GM19467 (cell line): ENCODE results near the gene KCNT1.

Source experiments
- ATAC-seq: cut with Tn5 transposase; IDR thresholded peaks from one replicate; pipeline ENCODE4 v1.9.1; 2021; ENCODE audit warnings: mild to moderate bottlenecking, moderate library complexity; ENCODE audit not compliant: unreplicated experiment

Gene KCNT1

GRCh38 chr9:135744333-135745070 is 42.5 kb downstream of the KCNT1 start:
- no peak for ATAC-seq

GRCh38 chr9:135745189-135745588 is 43.2 kb downstream of the KCNT1 start:
- no peak for ATAC-seq

- ATAC-seq, result no peak
These were observed 43.8 kb downstream of the KCNT1 start for GRCh38 chr9:135745686-135746324.

GRCh38 chr9:135746565-135746964 is 44.6 kb downstream of the KCNT1 start:
- no peak for ATAC-seq

GRCh38 chr9:135747311-135747710 is 45.3 kb downstream of the KCNT1 start:
- no peak for ATAC-seq

GRCh38 chr9:135748676-135749075 is 46.7 kb downstream of the KCNT1 start:
- no peak for ATAC-seq

GRCh38 chr9:135749171-135750045 is 47.4 kb downstream of the KCNT1 start:
- ATAC-seq, result no peak

- no peak for ATAC-seq
These were observed 48.8 kb downstream of the KCNT1 start for GRCh38 chr9:135750786-135751185.

GRCh38 chr9:135751501-135751900 is 49.5 kb downstream of the KCNT1 start:
- no peak for ATAC-seq

DNA sequence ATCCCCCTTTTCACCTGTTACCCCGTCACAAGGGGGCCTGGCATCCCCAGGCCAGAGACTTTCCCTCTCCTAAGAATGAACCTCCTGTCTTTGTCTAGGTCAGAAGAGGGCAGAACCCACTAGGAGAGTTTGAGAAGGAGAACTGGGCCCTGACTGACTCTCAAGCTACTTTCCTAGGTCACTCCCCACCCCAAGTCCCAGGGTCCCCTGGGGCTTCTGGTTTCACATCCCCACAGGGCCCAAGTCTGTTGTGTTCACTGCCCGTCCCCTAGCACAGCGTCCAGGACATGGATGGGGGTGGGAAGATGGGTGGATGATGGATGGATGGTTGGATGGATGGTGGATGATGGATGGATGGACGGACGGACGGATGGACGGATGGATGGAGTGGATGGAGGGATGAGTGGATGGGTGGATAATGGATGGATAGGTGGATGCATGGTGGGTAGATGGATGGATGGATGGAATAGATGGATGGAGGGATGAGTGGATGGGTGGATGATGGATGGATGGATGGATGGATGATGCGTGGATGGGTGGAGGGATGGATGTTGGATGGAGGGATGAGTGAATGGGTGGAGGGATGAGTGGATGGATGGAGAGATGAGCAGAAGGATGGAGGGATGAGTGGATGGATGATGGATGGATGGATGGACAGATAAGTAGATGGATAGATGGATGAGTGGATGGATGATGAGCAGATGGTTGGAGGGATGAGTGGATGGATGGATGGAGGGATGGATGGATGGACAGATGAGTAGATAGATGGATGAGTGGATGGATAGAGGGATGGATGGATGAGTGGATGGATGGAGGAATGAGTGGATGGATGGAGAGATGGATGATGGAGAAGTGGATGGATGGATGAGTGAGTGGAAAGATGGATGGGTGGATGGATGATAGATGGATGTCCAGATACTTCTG is 50.6 kb downstream of the KCNT1 start:
- ATAC-seq, result no peak

- no peak for ATAC-seq
These were observed 51.6 kb downstream of the KCNT1 start for GRCh38 chr9:135753391-135754105.

DNA sequence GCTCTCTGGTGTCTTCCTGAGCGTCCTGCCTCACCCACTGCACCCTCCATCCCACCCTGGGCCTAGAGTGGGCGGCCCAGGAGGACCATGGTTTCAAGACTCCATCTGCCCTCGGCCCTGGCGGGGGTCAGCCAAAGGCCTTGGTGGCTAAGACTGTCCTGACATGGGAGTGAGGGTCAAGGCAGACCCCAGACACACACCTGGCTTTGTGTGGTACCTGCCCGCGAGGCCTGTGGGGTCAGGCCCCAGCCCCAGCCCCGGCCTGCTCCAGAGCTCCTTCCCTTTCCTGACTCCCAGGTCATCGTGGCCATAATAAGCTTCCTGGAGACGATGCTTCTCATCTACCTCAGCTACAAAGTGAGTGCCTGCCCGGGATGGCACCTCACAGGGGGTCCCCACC is 54.6 kb downstream of the KCNT1 start:
- ATAC-seq, result no peak

- ATAC-seq, result no peak
These were observed 55.4 kb downstream of the KCNT1 start for GRCh38 chr9:135757356-135757755.

DNA sequence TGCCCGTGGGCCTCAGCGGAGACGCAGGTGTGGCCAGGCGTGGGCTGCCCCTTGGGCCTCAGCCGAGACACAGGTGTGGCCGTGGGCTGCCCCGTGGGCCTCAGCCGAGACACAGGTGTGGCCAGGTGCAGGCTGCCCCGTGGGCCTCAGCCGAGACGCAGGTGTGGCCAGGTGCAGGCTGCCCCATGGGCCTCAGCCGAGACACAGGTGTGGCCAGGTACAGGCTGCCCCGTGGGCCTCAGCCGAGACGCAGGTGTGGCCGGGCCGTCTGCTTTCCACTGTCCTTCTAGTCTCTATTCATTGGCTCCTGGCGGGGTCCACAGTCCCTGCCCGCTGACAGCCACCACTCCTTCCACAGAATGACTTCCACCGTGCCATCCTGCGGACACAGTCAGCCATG is 56.1 kb downstream of the KCNT1 start:
- ATAC-seq, result no peak

DNA sequence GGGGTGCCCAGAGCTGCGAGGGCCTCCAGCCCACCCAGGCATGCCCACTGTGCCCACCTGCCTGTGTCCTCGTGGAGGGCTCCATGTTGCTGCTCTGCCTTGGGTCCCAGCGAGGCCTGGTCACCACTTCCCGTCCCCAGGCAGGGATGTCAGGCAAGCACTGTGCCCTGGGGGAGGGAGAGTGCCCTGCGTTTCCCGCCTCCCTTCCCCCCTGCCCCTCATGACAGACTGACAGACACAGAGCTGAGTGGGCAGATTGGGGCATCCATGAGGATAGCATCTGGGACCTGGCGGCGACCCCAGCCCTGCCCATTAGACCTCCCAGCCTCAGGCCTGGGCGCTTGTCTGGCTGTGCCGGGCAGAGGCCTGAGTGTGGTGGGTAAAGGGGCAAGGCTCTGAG is 56.9 kb downstream of the KCNT1 start:
- no peak for ATAC-seq

DNA sequence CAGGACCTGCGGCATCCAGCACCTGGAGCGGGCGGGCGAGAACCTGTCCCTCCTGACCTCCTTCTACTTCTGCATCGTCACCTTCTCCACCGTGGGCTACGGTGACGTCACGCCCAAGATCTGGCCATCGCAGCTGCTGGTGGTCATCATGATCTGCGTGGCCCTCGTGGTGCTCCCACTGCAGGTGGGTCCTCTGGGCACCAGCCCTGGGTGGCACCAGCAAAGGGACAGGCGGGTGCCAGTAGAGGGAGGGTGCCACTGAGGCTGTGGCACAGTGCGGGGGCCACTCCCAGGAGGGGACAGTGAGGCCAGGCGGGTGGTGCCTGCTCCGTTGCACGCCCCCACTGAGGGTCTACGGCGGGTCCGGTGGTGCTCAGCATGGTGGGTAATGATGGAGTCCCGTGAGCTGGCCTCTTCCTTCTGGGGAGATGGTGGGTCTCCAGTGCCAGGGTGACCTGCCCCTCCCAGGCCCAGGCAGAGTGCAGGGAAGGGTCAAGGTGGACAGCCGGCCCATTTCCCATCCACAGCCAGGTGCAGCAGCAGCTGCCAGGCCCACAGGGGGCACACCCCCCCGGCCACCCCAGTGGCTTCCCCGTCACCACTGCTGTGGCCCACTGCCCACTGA is 57.8 kb downstream of the KCNT1 start:
- no peak for ATAC-seq

DNA sequence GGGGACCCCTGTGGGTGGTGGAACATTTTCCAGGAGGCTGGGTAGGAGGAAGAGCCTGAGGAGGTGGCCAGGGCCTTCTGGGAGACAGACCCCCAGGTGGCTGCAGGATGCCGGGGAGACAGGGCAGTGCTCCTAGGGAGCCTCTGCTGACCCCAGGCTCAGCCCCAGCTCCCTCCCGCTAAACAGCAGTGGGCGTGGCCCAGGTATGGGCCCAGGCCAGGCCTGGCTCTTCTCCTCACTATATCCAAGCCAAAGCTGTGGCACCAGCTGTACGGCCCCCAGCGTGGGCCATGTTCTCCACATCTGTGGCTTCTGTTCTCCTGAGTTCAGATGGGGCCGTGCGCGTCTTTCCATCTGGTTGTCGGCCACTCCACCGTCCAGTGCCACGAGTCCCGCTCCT is 58.5 kb downstream of the KCNT1 start:
- no peak for ATAC-seq

DNA sequence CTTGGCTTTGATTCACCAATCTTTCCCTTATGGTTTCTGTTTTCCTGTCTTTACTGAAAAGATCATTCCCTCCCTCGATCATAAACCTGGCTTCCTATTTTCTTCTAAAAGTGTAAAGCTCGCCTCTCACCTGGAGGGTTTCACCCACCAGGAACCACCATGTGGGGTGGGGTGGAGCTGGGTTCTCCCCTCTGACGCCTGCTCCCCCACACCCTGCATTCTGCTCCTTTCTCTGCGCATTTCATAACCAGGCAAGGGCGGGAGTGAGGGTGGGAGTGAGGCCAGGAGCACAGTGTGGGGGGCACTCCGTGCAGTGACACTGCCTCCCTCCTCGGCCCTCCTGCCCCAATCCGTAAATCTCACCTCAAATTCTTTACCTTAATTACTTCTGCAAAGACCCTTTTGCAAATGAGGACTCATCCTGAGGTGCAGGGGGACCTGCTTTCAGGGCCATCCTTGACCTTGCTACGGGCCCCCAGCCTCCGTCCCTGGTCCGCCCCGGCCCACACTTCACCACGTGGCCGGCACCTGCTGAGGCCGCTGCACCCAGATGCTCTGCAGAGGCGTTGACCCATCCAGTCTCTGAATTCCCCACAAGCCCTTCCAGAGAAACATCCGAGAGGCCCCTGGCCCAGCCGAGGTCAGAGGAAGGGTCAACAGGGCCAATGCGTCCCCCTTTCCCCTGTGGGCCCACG is 59.3 kb downstream of the KCNT1 start:
- no peak for ATAC-seq

GRCh38 chr9:135761845-135762168 is 59.8 kb downstream of the KCNT1 start:
- no peak for ATAC-seq
